Keratinocyte (primary cell): Measurements from ENCODE around the gene AIFM2. TPM values are rescaled to one million over a fixed set of nuclear protein-coding genes. Genes with fewer than 3 reads are reported as not detected.
"Not testable (repeated sequence)": the region's sequence is repeated elsewhere in the genome, so short reads cannot be mapped to it uniquely, and the experiment has no call there.

Experiments used
- DNase-seq: peaks from one replicate; pipeline ENCODE4 v3.0.0-alpha.2; 2011; ENCODE audit warnings: low read depth, missing footprints, low spot score
- FAIRE-seq: peaks from 2 replicates; lab custom pipeline; 2011; peaks lifted over from hg19 to GRCh38; lab: Jason Lieb, UNC
- H2AFZ ChIP-seq: 2 replicates; pipeline ENCODE4 v1.6.0; 2012; ENCODE audit warnings: low read length, control low read depth, inconsistent platforms; ENCODE audit not compliant: control insufficient read depth
- H3K27ac ChIP-seq: 2 replicates; pipeline ENCODE4 v1.5.1; 2011; ENCODE audit warnings: low read length; ENCODE audit not compliant: control insufficient read depth, insufficient read depth
- H3K27me3 ChIP-seq: 3 replicates; pipeline ENCODE4 v1.6.0; 2011; ENCODE audit warnings: low read length; ENCODE audit not compliant: control insufficient read depth, insufficient read depth; ENCODE audit errors: extremely low read depth
- H3K36me3 ChIP-seq, 2 experiments: 2 replicates in 1 of 2; 3 replicates in 1 of 2; pipeline ENCODE4 v1.5.1; 2011; ENCODE audit warnings: low read length in 2 of 2, mild to moderate bottlenecking in 1 of 2; ENCODE audit not compliant: control insufficient read depth in 2 of 2, insufficient read depth in 2 of 2; ENCODE audit errors: extremely low read depth in 1 of 2
- H3K4me1 ChIP-seq: 3 replicates; pipeline ENCODE4 v1.5.1; 2011; ENCODE audit warnings: low read length; ENCODE audit not compliant: control insufficient read depth, insufficient read depth; ENCODE audit errors: extremely low read depth
- H3K4me2 ChIP-seq: 3 replicates; pipeline ENCODE4 v1.6.0; 2011; ENCODE audit warnings: low read depth, low read length; ENCODE audit not compliant: control insufficient read depth, insufficient read depth; ENCODE audit errors: extremely low read depth
- H3K4me3 ChIP-seq, 3 experiments: fragments of 200-600 bp in 1 of 3; sonication (generic) in 1 of 3; 2 replicates in 2 of 3; 3 replicates in 1 of 3; pipeline ENCODE4 v1.5.1; 2011 to 2016; ENCODE audit warnings: low read length in 3 of 3, mild to moderate bottlenecking in 3 of 3, control low read depth in 2 of 3, inconsistent platforms in 1 of 3, low read depth in 1 of 3, mixed read lengths in 1 of 3, mixed run types in 1 of 3, moderate library complexity in 1 of 3; ENCODE audit not compliant: control insufficient read depth in 2 of 3, insufficient read depth in 2 of 3; ENCODE audit errors: extremely low read depth in 1 of 3
- H3K79me2 ChIP-seq: 2 replicates; pipeline ENCODE4 v1.6.0; 2012; ENCODE audit warnings: low read length; ENCODE audit not compliant: control insufficient read depth, insufficient read depth
- H3K9ac ChIP-seq: 3 replicates; pipeline ENCODE4 v1.6.0; 2011; ENCODE audit warnings: low read length; ENCODE audit not compliant: control insufficient read depth, insufficient read depth; ENCODE audit errors: extremely low read depth
- H3K9me1 ChIP-seq: 3 replicates; pipeline ENCODE4 v1.6.0; 2011; ENCODE audit warnings: low read length; ENCODE audit not compliant: control insufficient read depth, insufficient read depth; ENCODE audit errors: extremely low read depth
- H3K9me3 ChIP-seq: 2 replicates; pipeline ENCODE4 v1.5.1; 2012; ENCODE audit warnings: low read depth, low read length; ENCODE audit not compliant: control insufficient read depth
- H4K20me1 ChIP-seq: 3 replicates; pipeline ENCODE4 v1.6.0; 2011; ENCODE audit warnings: low read length; ENCODE audit not compliant: control insufficient read depth, insufficient read depth; ENCODE audit errors: extremely low read depth
- CTCF ChIP-seq, 3 experiments: IDR thresholded peaks in 1 of 3; conservative IDR thresholded peaks in 1 of 3; optimal IDR thresholded peaks in 1 of 3; 2 replicates in 2 of 3; 3 replicates in 1 of 3; pipeline versions ENCODE3 to v1.5.1; 2011; ENCODE audit warnings: low read length in 3 of 3, mild to moderate bottlenecking in 3 of 3, moderate library complexity in 2 of 3, control low read depth in 1 of 3, inconsistent platforms in 1 of 3; ENCODE audit not compliant: insufficient read depth in 2 of 3; ENCODE audit errors: extremely low read depth in 1 of 3
- EZH2 ChIP-seq: IDR thresholded peaks from one replicate; pipeline ENCODE4 v1.6.1; 2012; ENCODE audit warnings: inconsistent platforms, mild to moderate bottlenecking, low read length, moderate library complexity
- dilution Hi-C: fragments of 300-500 bp; cut with MboI; formaldehyde crosslinking; loops from one replicate; pipeline ENCODE4 v1.7.0; 2020; ENCODE audit warnings: low sequenced_read_pairs; ENCODE audit not compliant: extremely low pct_ligation_motif_present
- polyA plus RNA-seq, 5 experiments: library from polyadenylated mRNA; depleted of rRNA in 3 of 5; stranded (reverse) in 3 of 5; stranded (forward) in 1 of 5; unstranded in 1 of 5; fragments of >200 nt; gene quantifications; 1 replicate in 1 of 5; 2 replicates in 3 of 5; 3 replicates in 1 of 5; pipeline versions ENCODE4 v1.2.1 to v1.2.3, GENCODE V29; 2011 to 2012; ENCODE audit warnings: missing spikeins in 2 of 5, low read depth in 1 of 5, low replicate concordance in 1 of 5

Gene AIFM2
- polyA plus RNA-seq, 1 donor (not counting 4 experiments of a cell fraction or from before 2014, with no cell fraction given), result 1.8 TPM

- H3K36me3 ChIP-seq, result no peaks in the 10 kb centered on the region
- H3K9me1 ChIP-seq, result no peaks in the 10 kb centered on the region
- no peaks in the 10 kb centered on the region for H3K9me3 ChIP-seq
- H4K20me1 ChIP-seq, result no peaks in the 10 kb centered on the region
- H3K4me2 ChIP-seq, result no peak overlapping the region
- peaks cover 6% of the 10 kb centered on the region for H3K4me1 ChIP-seq
- dilution Hi-C loops, result no loop called here
- no peak overlapping the region for H2AFZ ChIP-seq
- H3K79me2 ChIP-seq, result no peaks in the 10 kb centered on the region
- DNase-seq, result no peak
- no peak overlapping the region for H3K9ac ChIP-seq
- no peak overlapping the region for H3K27ac ChIP-seq
- H3K4me3 ChIP-seq, result no peak overlapping the region
- H3K27me3 ChIP-seq, result no peaks in the 10 kb centered on the region
- TF ChIP-seq CTCF (optimal IDR thresholded peaks at IDR 0.05 in 1 of 3, IDR thresholded peaks at IDR 0.05 in 1 of 3, conservative IDR thresholded peaks at IDR 0.05 in 1 of 3; ENCODE audit: extremely low read depth in 1 of 3, insufficient read depth in 2 of 3, low read length in 3 of 3), result no peak
- TF ChIP-seq EZH2, result no peak
- no peak for FAIRE-seq
Measured at GRCh38 chr10:70085975-70086613, 46.5 kb downstream of the AIFM2 start.

DNA sequence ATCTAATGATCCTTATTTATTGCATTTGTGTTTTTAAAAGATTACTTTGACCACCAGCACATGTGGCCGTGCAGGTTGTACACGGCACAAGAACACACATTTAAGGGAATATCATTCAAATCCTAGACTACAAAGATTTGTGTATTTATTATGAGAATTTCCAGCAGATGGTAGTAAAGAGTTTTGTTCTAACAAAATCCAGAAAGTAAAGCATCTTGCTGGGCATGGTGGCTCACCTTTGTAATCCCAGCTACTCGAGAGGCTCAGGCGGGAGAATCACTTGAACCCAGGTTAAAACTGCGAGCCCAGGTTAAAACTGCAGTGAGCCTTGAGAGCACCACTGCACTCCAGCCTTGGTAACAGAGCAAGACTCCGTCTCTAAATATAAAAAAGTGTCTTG is 48.4 kb downstream of the AIFM2 start:
- H3K36me3 ChIP-seq, result no peaks in the 10 kb centered on the region
- TF ChIP-seq CTCF (optimal IDR thresholded peaks at IDR 0.05 in 1 of 3, IDR thresholded peaks at IDR 0.05 in 1 of 3, conservative IDR thresholded peaks at IDR 0.05 in 1 of 3; ENCODE audit: extremely low read depth in 1 of 3, insufficient read depth in 2 of 3, low read length in 3 of 3), result no peak
- TF ChIP-seq EZH2, result no peak
- dilution Hi-C loops, result no loop called here
- H2AFZ ChIP-seq, result no peak overlapping the region
- no peaks in the 10 kb centered on the region for H3K9me3 ChIP-seq
- no peaks in the 10 kb centered on the region for H3K9me1 ChIP-seq
- no peak overlapping the region for H3K9ac ChIP-seq
- no peak for DNase-seq
- no peaks in the 10 kb centered on the region for H3K4me1 ChIP-seq
- H3K79me2 ChIP-seq, result no peaks in the 10 kb centered on the region
- H3K27ac ChIP-seq, result no peak overlapping the region
- no peaks in the 10 kb centered on the region for H3K27me3 ChIP-seq
- H3K4me2 ChIP-seq, result no peak overlapping the region
- no peak overlapping the region for H3K4me3 ChIP-seq
- no peak for FAIRE-seq
- no peaks in the 10 kb centered on the region for H4K20me1 ChIP-seq

GRCh38 chr10:70080789-70081188 is 51.8 kb downstream of the AIFM2 start:
- H3K27ac ChIP-seq, H3K79me2 ChIP-seq, H3K4me3 ChIP-seq, H3K27me3 ChIP-seq, H3K36me3 ChIP-seq, H4K20me1 ChIP-seq, H3K9me3 ChIP-seq, H2AFZ ChIP-seq, H3K4me2 ChIP-seq, H3K9me1 ChIP-seq, DNase-seq, FAIRE-seq, dilution Hi-C loops, H3K9ac ChIP-seq: not testable (repeated sequence)
- H3K4me1 ChIP-seq, result peaks cover 14% of the 10 kb centered on the region
